ENCODE data around the gene SPATA17. TPM values are rescaled to one million over a fixed set of nuclear protein-coding genes. Genes with fewer than 3 reads are reported as not detected.

SPATA17 gene
- polyA plus RNA-seq, 1 of the 3 experiments (the other 2 are of a cell fraction) = 1.2 TPM

DNA sequence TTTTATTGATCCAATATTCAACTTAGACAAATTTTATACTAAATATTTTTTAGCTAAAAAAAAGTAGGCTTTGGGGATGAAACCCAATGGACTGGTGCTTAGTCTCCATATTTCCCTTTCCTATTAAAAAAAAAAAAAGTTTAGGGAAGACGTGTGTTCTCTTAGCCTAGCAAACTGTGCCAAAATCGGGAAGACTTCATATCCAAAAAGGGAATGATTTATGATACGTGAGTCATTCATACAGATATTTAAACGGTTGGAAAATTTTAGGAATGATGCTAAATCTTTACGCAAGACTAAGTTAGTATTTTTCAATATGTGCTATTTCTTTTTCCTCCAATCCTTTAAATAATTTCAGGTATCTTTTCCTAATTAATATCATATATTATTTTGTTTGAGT is 50.7 kb downstream of the SPATA17 start:
- no peaks in the 10 kb centered on the region for H3K9me3 ChIP-seq
- H3K4me1 ChIP-seq (ENCODE audit: control insufficient read depth in 1 of 2, insufficient read depth in 2 of 2, low read depth in 1 of 2, low read length in 1 of 2) = no peaks in the 10 kb centered on the region
- DNase-seq = no peak
- TF ChIP-seq, protein P1, sequence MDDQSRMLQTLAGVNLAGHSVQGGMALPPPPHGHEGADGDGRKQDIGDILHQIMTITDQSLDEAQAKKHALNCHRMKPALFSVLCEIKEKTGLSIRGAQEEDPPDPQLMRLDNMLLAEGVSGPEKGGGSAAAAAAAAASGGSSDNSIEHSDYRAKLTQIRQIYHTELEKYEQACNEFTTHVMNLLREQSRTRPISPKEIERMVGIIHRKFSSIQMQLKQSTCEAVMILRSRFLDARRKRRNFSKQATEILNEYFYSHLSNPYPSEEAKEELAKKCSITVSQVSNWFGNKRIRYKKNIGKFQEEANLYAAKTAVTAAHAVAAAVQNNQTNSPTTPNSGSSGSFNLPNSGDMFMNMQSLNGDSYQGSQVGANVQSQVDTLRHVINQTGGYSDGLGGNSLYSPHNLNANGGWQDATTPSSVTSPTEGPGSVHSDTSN (IDR thresholded peaks at IDR 0.05) = no peak
- TF ChIP-seq, protein P2, sequence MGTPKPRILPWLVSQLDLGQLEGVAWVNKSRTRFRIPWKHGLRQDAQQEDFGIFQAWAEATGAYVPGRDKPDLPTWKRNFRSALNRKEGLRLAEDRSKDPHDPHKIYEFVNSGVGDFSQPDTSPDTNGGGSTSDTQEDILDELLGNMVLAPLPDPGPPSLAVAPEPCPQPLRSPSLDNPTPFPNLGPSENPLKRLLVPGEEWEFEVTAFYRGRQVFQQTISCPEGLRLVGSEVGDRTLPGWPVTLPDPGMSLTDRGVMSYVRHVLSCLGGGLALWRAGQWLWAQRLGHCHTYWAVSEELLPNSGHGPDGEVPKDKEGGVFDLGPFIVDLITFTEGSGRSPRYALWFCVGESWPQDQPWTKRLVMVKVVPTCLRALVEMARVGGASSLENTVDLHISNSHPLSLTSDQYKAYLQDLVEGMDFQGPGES (IDR thresholded peaks at IDR 0.05; ENCODE audit: low read depth, low read length) = no peak
- TF ChIP-seq RFX5 (IDR thresholded peaks at IDR 0.05; ENCODE audit: low read length) (no peak), TEAD4 (IDR thresholded peaks at IDR 0.05; ENCODE audit: borderline replicate concordance, insufficient read depth) (no peak), NFIC (IDR thresholded peaks at IDR 0.05; ENCODE audit: borderline replicate concordance) (no peak), ELF1 (IDR thresholded peaks at IDR 0.05) (no peak), FOXM1 (IDR thresholded peaks at IDR 0.05; ENCODE audit: low read depth) (no peak)
- TF ChIP-seq, protein P3, sequence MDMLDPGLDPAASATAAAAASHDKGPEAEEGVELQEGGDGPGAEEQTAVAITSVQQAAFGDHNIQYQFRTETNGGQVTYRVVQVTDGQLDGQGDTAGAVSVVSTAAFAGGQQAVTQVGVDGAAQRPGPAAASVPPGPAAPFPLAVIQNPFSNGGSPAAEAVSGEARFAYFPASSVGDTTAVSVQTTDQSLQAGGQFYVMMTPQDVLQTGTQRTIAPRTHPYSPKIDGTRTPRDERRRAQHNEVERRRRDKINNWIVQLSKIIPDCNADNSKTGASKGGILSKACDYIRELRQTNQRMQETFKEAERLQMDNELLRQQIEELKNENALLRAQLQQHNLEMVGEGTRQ (IDR thresholded peaks at IDR 0.05; ENCODE audit: borderline replicate concordance, low read depth, low read length) = no peak
- H3K9ac ChIP-seq = no peak overlapping the region
- H3K4me2 ChIP-seq = no peak overlapping the region
- no peaks in the 10 kb centered on the region for H3K9me2 ChIP-seq
- ChIA-PET POLR2A (no interaction called here), CTCF (no interaction called here)
- H3K36me3 ChIP-seq (replicated peaks in 1 of 2; ENCODE audit: control insufficient read depth in 1 of 2, insufficient read depth in 2 of 2, low read length in 1 of 2) = no peaks in the 10 kb centered on the region
- no peak overlapping the region for H3K4me3 ChIP-seq (ENCODE audit: low read depth in 2 of 2, low read length in 1 of 2)
- no peak overlapping the region for H2AFZ ChIP-seq (ENCODE audit: low read depth)
- no peak overlapping the region for H3K27ac ChIP-seq (ENCODE audit: low read depth in 2 of 2, low read length in 1 of 2)
- H3K27me3 ChIP-seq (ENCODE audit: insufficient read depth) = no peaks in the 10 kb centered on the region
- H4K20me1 ChIP-seq (ENCODE audit: insufficient read depth) = no peaks in the 10 kb centered on the region
- no peaks in the 10 kb centered on the region for H3F3A ChIP-seq (replicated peaks; ENCODE audit: insufficient read depth)
- WGBS (ENCODE audit: low lambda C conversion rate) = 76% methylated on average over 5 of the region's 5 CpGs
- no peaks in the 10 kb centered on the region for H3K79me2 ChIP-seq (ENCODE audit: insufficient read depth)

GRCh38 chr1:217687511-217687910 is 56.4 kb downstream of the SPATA17 start:
- Histone ChIP-seq H3K36me3 (replicated peaks in 1 of 2; ENCODE audit: control insufficient read depth in 1 of 2, insufficient read depth in 2 of 2, low read length in 1 of 2) (no peaks in the 10 kb centered on the region), H4K20me1 (ENCODE audit: insufficient read depth) (no peaks in the 10 kb centered on the region), H3K9me3 (no peaks in the 10 kb centered on the region), H3K4me2 (no peak overlapping the region), H3K4me3 (ENCODE audit: low read depth in 2 of 2, low read length in 1 of 2) (no peak overlapping the region), H3K27me3 (ENCODE audit: insufficient read depth) (no peaks in the 10 kb centered on the region), H3F3A (replicated peaks; ENCODE audit: insufficient read depth) (no peaks in the 10 kb centered on the region), H3K27ac (ENCODE audit: low read depth in 2 of 2, low read length in 1 of 2) (no peak overlapping the region), H3K9me2 (no peaks in the 10 kb centered on the region), H3K4me1 (ENCODE audit: control insufficient read depth in 1 of 2, insufficient read depth in 2 of 2, low read depth in 1 of 2, low read length in 1 of 2) (no peaks in the 10 kb centered on the region), H2AFZ (ENCODE audit: low read depth) (no peak overlapping the region), H3K9ac (no peak overlapping the region), H3K79me2 (ENCODE audit: insufficient read depth) (no peaks in the 10 kb centered on the region)
- DNase-seq = no peak
- CTCF ChIA-PET = no interaction called here
- 60% methylated on average over 4 of the region's 4 CpGs for WGBS (ENCODE audit: low lambda C conversion rate)
- POLR2A ChIA-PET = no interaction called here
- TF ChIP-seq NFIC (IDR thresholded peaks at IDR 0.05; ENCODE audit: borderline replicate concordance) (no peak), JUND (IDR thresholded peaks at IDR 0.05) (no peak), FOXM1 (IDR thresholded peaks at IDR 0.05; ENCODE audit: low read depth) (no peak), NRF1 (IDR thresholded peaks at IDR 0.05; ENCODE audit: low read depth, low read length) (no peak), POLR2AphosphoS5 (IDR thresholded peaks at IDR 0.05; ENCODE audit: low read depth, low read length) (no peak), YY1 (IDR thresholded peaks at IDR 0.05; ENCODE audit: low read depth) (no peak), MAX (IDR thresholded peaks at IDR 0.05; ENCODE audit: low read depth) (no peak), RAD21 (IDR thresholded peaks at IDR 0.05; ENCODE audit: low read length) (no peak), CHD2 (IDR thresholded peaks at IDR 0.05; ENCODE audit: low read length, partially characterized antibody) (no peak), ZBTB33 (IDR thresholded peaks at IDR 0.05; ENCODE audit: borderline replicate concordance, low read depth) (no peak), RFX5 (IDR thresholded peaks at IDR 0.05; ENCODE audit: low read length) (no peak), MXI1 (IDR thresholded peaks at IDR 0.05; ENCODE audit: low read depth, low read length) (no peak)
- TF ChIP-seq, protein P4, sequence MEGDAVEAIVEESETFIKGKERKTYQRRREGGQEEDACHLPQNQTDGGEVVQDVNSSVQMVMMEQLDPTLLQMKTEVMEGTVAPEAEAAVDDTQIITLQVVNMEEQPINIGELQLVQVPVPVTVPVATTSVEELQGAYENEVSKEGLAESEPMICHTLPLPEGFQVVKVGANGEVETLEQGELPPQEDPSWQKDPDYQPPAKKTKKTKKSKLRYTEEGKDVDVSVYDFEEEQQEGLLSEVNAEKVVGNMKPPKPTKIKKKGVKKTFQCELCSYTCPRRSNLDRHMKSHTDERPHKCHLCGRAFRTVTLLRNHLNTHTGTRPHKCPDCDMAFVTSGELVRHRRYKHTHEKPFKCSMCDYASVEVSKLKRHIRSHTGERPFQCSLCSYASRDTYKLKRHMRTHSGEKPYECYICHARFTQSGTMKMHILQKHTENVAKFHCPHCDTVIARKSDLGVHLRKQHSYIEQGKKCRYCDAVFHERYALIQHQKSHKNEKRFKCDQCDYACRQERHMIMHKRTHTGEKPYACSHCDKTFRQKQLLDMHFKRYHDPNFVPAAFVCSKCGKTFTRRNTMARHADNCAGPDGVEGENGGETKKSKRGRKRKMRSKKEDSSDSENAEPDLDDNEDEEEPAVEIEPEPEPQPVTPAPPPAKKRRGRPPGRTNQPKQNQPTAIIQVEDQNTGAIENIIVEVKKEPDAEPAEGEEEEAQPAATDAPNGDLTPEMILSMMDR (IDR thresholded peaks at IDR 0.05) = no peak
